ENCODE data around the gene GREB1L.

DNA sequence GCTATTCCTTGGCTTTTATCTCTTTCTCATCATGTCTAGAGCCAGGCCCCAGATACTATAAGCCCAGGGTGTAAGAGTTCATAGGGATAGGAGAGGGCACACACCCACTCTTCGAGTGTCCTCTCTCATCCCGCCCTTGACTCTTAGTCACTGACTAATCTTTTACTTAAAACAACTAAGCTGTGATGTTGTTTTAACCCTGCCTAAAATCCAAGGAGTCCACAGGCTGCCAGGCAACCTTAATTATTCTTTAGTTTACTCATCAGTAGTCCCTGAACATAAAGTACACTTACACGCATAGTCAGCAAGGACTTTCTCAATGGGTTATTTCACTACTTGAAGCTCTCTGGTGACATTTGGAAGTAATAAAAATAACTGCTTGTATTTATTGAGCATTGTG is 28.4 kb downstream of the GREB1L start:
- TF ChIP-seq, protein P1, sequence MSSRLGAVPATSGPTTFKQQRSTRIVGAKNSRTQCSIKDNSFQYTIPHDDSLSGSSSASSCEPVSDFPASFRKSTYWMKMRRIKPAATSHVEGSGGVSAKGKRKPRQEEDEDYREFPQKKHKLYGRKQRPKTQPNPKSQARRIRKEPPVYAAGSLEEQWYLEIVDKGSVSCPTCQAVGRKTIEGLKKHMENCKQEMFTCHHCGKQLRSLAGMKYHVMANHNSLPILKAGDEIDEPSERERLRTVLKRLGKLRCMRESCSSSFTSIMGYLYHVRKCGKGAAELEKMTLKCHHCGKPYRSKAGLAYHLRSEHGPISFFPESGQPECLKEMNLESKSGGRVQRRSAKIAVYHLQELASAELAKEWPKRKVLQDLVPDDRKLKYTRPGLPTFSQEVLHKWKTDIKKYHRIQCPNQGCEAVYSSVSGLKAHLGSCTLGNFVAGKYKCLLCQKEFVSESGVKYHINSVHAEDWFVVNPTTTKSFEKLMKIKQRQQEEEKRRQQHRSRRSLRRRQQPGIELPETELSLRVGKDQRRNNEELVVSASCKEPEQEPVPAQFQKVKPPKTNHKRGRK (CRISPR knock-in tag; IDR thresholded peaks at IDR 0.05; ENCODE audit: borderline replicate concordance): no peak
- TF ChIP-seq, protein P2, sequence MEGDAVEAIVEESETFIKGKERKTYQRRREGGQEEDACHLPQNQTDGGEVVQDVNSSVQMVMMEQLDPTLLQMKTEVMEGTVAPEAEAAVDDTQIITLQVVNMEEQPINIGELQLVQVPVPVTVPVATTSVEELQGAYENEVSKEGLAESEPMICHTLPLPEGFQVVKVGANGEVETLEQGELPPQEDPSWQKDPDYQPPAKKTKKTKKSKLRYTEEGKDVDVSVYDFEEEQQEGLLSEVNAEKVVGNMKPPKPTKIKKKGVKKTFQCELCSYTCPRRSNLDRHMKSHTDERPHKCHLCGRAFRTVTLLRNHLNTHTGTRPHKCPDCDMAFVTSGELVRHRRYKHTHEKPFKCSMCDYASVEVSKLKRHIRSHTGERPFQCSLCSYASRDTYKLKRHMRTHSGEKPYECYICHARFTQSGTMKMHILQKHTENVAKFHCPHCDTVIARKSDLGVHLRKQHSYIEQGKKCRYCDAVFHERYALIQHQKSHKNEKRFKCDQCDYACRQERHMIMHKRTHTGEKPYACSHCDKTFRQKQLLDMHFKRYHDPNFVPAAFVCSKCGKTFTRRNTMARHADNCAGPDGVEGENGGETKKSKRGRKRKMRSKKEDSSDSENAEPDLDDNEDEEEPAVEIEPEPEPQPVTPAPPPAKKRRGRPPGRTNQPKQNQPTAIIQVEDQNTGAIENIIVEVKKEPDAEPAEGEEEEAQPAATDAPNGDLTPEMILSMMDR (IDR thresholded peaks at IDR 0.05): no peak
- TF ChIP-seq ZNF317 (CRISPR knock-in tag; IDR thresholded peaks at IDR 0.05; ENCODE audit: borderline replicate concordance, low read depth) (no peak), SP1 (CRISPR knock-in tag; conservative IDR thresholded peaks at IDR 0.05) (no peak), TEAD4 (CRISPR knock-in tag; IDR thresholded peaks at IDR 0.05) (no peak), NR1H2 (CRISPR knock-in tag; IDR thresholded peaks at IDR 0.05) (no peak), CREB1 (CRISPR knock-in tag; IDR thresholded peaks at IDR 0.05) (no peak), GABPB1 (CRISPR knock-in tag; IDR thresholded peaks at IDR 0.05) (no peak), SMAD4 (CRISPR knock-in tag; IDR thresholded peaks at IDR 0.05) (no peak)
- TF ChIP-seq, protein P3, sequence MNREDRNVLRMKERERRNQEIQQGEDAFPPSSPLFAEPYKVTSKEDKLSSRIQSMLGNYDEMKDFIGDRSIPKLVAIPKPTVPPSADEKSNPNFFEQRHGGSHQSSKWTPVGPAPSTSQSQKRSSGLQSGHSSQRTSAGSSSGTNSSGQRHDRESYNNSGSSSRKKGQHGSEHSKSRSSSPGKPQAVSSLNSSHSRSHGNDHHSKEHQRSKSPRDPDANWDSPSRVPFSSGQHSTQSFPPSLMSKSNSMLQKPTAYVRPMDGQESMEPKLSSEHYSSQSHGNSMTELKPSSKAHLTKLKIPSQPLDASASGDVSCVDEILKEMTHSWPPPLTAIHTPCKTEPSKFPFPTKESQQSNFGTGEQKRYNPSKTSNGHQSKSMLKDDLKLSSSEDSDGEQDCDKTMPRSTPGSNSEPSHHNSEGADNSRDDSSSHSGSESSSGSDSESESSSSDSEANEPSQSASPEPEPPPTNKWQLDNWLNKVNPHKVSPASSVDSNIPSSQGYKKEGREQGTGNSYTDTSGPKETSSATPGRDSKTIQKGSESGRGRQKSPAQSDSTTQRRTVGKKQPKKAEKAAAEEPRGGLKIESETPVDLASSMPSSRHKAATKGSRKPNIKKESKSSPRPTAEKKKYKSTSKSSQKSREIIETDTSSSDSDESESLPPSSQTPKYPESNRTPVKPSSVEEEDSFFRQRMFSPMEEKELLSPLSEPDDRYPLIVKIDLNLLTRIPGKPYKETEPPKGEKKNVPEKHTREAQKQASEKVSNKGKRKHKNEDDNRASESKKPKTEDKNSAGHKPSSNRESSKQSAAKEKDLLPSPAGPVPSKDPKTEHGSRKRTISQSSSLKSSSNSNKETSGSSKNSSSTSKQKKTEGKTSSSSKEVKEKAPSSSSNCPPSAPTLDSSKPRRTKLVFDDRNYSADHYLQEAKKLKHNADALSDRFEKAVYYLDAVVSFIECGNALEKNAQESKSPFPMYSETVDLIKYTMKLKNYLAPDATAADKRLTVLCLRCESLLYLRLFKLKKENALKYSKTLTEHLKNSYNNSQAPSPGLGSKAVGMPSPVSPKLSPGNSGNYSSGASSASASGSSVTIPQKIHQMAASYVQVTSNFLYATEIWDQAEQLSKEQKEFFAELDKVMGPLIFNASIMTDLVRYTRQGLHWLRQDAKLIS (CRISPR knock-in tag; IDR thresholded peaks at IDR 0.05; ENCODE audit: borderline replicate concordance): no peak
- TF ChIP-seq, protein P4, sequence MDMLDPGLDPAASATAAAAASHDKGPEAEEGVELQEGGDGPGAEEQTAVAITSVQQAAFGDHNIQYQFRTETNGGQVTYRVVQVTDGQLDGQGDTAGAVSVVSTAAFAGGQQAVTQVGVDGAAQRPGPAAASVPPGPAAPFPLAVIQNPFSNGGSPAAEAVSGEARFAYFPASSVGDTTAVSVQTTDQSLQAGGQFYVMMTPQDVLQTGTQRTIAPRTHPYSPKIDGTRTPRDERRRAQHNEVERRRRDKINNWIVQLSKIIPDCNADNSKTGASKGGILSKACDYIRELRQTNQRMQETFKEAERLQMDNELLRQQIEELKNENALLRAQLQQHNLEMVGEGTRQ (CRISPR knock-in tag; IDR thresholded peaks at IDR 0.05): no peak
- TF ChIP-seq, protein P5, sequence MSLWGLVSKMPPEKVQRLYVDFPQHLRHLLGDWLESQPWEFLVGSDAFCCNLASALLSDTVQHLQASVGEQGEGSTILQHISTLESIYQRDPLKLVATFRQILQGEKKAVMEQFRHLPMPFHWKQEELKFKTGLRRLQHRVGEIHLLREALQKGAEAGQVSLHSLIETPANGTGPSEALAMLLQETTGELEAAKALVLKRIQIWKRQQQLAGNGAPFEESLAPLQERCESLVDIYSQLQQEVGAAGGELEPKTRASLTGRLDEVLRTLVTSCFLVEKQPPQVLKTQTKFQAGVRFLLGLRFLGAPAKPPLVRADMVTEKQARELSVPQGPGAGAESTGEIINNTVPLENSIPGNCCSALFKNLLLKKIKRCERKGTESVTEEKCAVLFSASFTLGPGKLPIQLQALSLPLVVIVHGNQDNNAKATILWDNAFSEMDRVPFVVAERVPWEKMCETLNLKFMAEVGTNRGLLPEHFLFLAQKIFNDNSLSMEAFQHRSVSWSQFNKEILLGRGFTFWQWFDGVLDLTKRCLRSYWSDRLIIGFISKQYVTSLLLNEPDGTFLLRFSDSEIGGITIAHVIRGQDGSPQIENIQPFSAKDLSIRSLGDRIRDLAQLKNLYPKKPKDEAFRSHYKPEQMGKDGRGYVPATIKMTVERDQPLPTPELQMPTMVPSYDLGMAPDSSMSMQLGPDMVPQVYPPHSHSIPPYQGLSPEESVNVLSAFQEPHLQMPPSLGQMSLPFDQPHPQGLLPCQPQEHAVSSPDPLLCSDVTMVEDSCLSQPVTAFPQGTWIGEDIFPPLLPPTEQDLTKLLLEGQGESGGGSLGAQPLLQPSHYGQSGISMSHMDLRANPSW (CRISPR knock-in tag; conservative IDR thresholded peaks at IDR 0.05; ENCODE audit: low read depth): no peak

All from WTC11 (cell line).